GM23338 (cell line): Measurements from ENCODE around the gene MLPH.

ENCODE experiments used
- CTCF ChIP-seq, 2 experiments: fragments of 200-600 bp in 1 of 2; sonication (generic) in 1 of 2; conservative IDR thresholded peaks; 2 replicates each; pipeline versions ENCODE4 v1.5.1 to v1.6.1; 2016 to 2017; ENCODE audit warnings: antibody characterized with exemption in 2 of 2, low read depth in 2 of 2, mild to moderate bottlenecking in 2 of 2, moderate library complexity in 1 of 2
- EZH2 ChIP-seq: fragments of 200-600 bp; sonication (generic); IDR thresholded peaks from one replicate; pipeline ENCODE4 v1.8.0; 2017; ENCODE audit warnings: antibody characterized with exemption, mild to moderate bottlenecking, low read depth; ENCODE audit not compliant: unreplicated experiment
- EZH2phosphoT487 ChIP-seq: fragments of 200-600 bp; sonication (generic); IDR thresholded peaks from one replicate; pipeline ENCODE4 v1.8.1; 2018; ENCODE audit warnings: antibody characterized with exemption; ENCODE audit not compliant: unreplicated experiment
- POLR2AphosphoS5 ChIP-seq: IDR thresholded peaks from 2 replicates; pipeline ENCODE4 v1.6.1; 2016; ENCODE audit warnings: antibody characterized with exemption, low read depth
- REST ChIP-seq: IDR thresholded peaks from one replicate; pipeline ENCODE4 v1.6.1; 2018; ENCODE audit warnings: antibody characterized with exemption; ENCODE audit not compliant: unreplicated experiment

GRCh38 chr2:237551071-237551574 is 64.1 kb downstream of the MLPH start:
- TF ChIP-seq EZH2 (no peak), REST (no peak), CTCF (conservative IDR thresholded peaks at IDR 0.05; ENCODE audit: low read depth in 2 of 2) (no peak), POLR2AphosphoS5 (no peak), EZH2phosphoT487 (no peak)
